Activated gamma-delta T cell (primary cell): Measurements from ENCODE around the gene CARD6.
A peak's percentile ranks its signal among the peaks of the same experiment; 100 is the strongest.
"Not testable (repeated sequence)": the region's sequence is repeated elsewhere in the genome, so short reads cannot be mapped to it uniquely, and the experiment has no call there.

Experiments
- DNase-seq: peaks from one replicate; lab custom pipeline; 2025; lab: John Stamatoyannopoulos, UW

The CARD6 gene

GRCh38 chr5:40828690-40829661 is 12.2 kb upstream of the CARD6 start:
- DNase-seq = no peak

GRCh38 chr5:40829748-40830533 is 11.2 kb upstream of the CARD6 start:
- DNase-seq = no peak

GRCh38 chr5:40831346-40832210 is 9.6 kb upstream of the CARD6 start:
- DNase-seq = no peak

- no peak for DNase-seq
These were observed 8.8 kb upstream of the CARD6 start for GRCh38 chr5:40832345-40832744.

- DNase-seq = no peak
These were observed 7.4 kb upstream of the CARD6 start for GRCh38 chr5:40833712-40834229.

- no peak for DNase-seq
These were observed 6.7 kb upstream of the CARD6 start for GRCh38 chr5:40834391-40834848.

- DNase-seq = peak; percentile 77
These were observed 6.0 kb upstream of the CARD6 start, which contains the start of gene RPL37 for GRCh38 chr5:40834849-40835787. Gene RPL37, minus strand, starts transcription at chr5:40835222. Its CDS starts 37 bp downstream, at chr5:40835185.

GRCh38 chr5:40838086-40838485 is 3.1 kb upstream of the CARD6 start:
- DNase-seq = no peak

GRCh38 chr5:40842351-40842750 is 1.2 kb downstream of the CARD6 start:
- no peak for DNase-seq

- no peak for DNase-seq
These were observed 3.4 kb downstream of the CARD6 start for GRCh38 chr5:40844565-40844964.

GRCh38 chr5:40846371-40846770 is 5.2 kb downstream of the CARD6 start:
- DNase-seq = no peak

GRCh38 chr5:40847525-40847924 is 6.4 kb downstream of the CARD6 start:
- DNase-seq = no peak

GRCh38 chr5:40853632-40854192 is 12.5 kb downstream of the CARD6 start:
- no peak for DNase-seq

- DNase-seq = no peak
These were observed 19.5 kb downstream of the CARD6 start for GRCh38 chr5:40860711-40861110.

- not testable (repeated sequence) for DNase-seq
These were observed 23.8 kb downstream of the CARD6 start for GRCh38 chr5:40865004-40865403.

GRCh38 chr5:40866844-40867243 is 25.7 kb downstream of the CARD6 start:
- DNase-seq = no peak

GRCh38 chr5:40869384-40869783 is 28.2 kb downstream of the CARD6 start:
- DNase-seq = no peak

GRCh38 chr5:40871177-40871576 is 30.0 kb downstream of the CARD6 start:
- no peak for DNase-seq

GRCh38 chr5:40872253-40872652 is 31.1 kb downstream of the CARD6 start:
- DNase-seq = not testable (repeated sequence)
